Measurements from ENCODE around the gene STK11IP.
A peak's percentile ranks its signal among the peaks of the same experiment; 100 is the strongest.

STK11IP gene

DNA sequence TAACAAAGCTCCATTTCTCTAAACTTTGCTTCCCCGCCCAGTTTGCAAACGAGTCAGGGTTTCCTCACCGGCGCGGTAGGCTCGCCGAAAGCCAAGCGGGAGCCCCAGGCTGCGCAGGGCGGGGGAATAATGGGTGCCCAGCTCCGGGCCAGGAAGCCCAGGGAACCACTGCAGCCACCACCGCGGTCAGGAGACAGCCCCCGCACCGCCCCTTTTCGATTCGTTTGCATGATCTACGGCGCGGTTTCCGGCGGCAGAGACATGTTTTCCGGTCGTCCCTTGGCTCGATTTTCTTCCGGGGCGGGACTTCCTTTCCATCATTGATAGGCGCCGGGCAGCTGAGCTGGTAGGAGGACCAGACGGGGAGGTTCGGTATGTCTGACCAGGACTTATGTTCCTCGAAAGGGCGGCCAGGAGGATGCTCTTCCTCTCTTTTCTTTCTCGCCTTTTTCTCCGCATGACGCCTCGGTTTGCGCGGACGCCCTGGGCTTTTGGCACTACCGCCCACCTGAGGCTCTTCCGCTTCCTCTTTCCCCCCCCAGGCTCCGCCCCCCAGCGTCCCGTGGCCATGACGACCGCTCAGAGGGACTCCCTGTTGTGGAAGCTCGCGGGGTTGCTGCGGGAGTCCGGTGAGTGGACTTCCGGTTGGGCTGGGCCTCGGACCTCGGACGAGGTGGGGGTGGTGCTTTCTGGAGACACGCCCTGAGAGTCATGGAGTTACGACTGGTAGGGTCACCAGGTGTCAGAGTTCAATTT lies at the start of gene STK11IP:
Gene STK11IP (plus strand): TSS at position 306 of the 756 bp plus-strand sequence. CDS start 263 bp downstream, at position 569.
- Histone ChIP-seq H3K9ac (ENCODE audit: low read length) (peak within 1 kb of the TSS; percentile 98), H3K4me1 (ENCODE audit: control insufficient read depth, insufficient read depth, low read length) (peaks cover 38% of the 10 kb centered on the region), H3K4me3 (ENCODE audit: low read length) (peak within 1 kb of the TSS; percentile 86), H3K9me3 (ENCODE audit: control insufficient read depth, low read length) (no peaks in the 10 kb centered on the region), H3K36me3 (ENCODE audit: control insufficient read depth, insufficient read depth, low read length, severe bottlenecking) (peaks cover 17% of the 10 kb centered on the region), H3K27me3 (replicated peaks; ENCODE audit: control insufficient read depth, insufficient read depth, low read length) (no peaks in the 10 kb centered on the region)
- peak; percentile 99 for DNase-seq (ENCODE audit: low read depth)

DNA sequence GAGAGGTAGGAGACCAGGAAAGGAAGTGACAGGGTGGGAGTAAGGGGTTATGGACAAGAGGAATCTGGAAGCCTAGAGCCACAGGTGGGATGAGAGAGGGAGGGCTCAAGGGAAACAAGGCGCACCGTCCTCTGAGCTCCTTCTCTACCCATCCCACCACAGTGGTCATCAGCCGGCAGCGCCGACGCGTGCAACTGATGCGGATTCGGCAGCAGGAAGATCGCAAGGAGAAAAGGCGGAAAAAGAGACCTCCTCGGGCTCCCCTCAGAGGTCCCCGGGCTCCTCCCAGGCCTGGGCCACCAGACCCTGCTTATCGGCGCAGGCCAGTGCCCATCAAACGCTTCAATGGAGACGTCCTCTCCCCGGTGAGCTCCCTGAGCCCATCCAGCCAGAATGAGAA lies 48.7 kb upstream of the STK11IP start:
- peaks cover 19% of the 10 kb centered on the region for H3K4me1 ChIP-seq (ENCODE audit: control insufficient read depth, insufficient read depth, low read length)
- no peaks in the 10 kb centered on the region for H3K36me3 ChIP-seq (ENCODE audit: control insufficient read depth, insufficient read depth, low read length, severe bottlenecking)
- DNase-seq (ENCODE audit: low read depth) = no peak
- H3K9me3 ChIP-seq (ENCODE audit: control insufficient read depth, low read length) = no peaks in the 10 kb centered on the region
- H3K27me3 ChIP-seq (replicated peaks; ENCODE audit: control insufficient read depth, insufficient read depth, low read length) = no peaks in the 10 kb centered on the region
- no peak overlapping the region for H3K4me3 ChIP-seq (ENCODE audit: low read length)
- no peak overlapping the region for H3K9ac ChIP-seq (ENCODE audit: low read length)

- H3K36me3 ChIP-seq (ENCODE audit: control insufficient read depth, insufficient read depth, low read length, severe bottlenecking) = no peaks in the 10 kb centered on the region
- H3K9ac ChIP-seq (ENCODE audit: low read length) = no peak overlapping the region
- H3K4me1 ChIP-seq (ENCODE audit: control insufficient read depth, insufficient read depth, low read length) = peaks cover 14% of the 10 kb centered on the region
- no peaks in the 10 kb centered on the region for H3K27me3 ChIP-seq (replicated peaks; ENCODE audit: control insufficient read depth, insufficient read depth, low read length)
- H3K4me3 ChIP-seq (ENCODE audit: low read length) = no peak overlapping the region
- no peak for DNase-seq (ENCODE audit: low read depth)
- H3K9me3 ChIP-seq (ENCODE audit: control insufficient read depth, low read length) = no peaks in the 10 kb centered on the region
Observed at GRCh38 chr2:219549619-219550018, 48.0 kb upstream of the STK11IP start.

DNA sequence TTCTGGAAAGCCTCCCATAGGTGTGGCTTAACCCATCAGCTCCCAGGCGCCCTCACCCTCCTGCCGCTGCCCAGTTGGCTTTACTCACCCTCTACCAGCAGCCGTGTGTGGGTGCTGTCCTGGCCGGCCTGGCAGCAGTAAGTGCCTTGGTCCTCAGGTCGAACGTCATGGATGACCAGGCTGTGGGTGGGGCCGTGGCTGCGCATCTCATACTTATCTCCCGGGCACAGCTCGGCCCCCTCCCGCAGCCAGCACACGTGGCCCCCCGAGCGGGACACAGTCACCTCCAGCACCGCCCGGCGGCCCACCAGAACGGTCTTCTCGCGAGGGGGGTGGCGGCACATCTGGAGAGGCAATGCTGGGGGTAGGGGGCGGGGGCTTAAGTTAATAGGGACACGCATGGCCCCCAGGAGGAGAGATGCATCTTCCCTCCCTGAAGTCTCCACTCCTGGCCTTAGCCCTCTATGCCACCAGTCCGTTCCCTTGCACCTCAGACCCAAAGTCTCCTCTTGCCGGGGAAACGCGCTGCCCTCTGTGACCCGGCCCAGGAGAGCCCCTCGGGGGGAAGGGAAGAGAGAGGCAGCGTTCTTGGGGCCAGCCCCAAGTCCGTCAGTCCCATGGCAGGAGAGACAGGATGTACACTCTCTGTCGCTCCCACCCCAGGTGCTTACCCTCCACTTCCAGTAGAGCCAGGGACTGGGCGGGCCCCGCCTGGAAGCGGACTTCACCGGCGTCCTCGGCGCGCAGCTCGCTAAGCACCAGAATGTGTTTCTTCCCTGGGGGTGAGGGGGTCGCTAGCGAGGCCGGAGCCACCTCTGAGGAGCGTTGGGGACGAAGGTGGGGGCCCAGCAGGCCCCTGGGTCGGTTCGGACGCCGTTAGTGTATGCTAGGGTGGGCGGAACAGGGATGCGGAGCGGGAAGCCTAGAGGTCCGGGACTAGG lies 45.9 kb upstream of the STK11IP start:
- peak overlapping the region; percentile 81 for H3K4me3 ChIP-seq (ENCODE audit: low read length)
- H3K4me1 ChIP-seq (ENCODE audit: control insufficient read depth, insufficient read depth, low read length) = peaks cover 13% of the 10 kb centered on the region
- DNase-seq (ENCODE audit: low read depth) = peak; percentile 43
- H3K36me3 ChIP-seq (ENCODE audit: control insufficient read depth, insufficient read depth, low read length, severe bottlenecking) = no peaks in the 10 kb centered on the region
- H3K27me3 ChIP-seq (replicated peaks; ENCODE audit: control insufficient read depth, insufficient read depth, low read length) = no peaks in the 10 kb centered on the region
- H3K9ac ChIP-seq (ENCODE audit: low read length) = peak overlapping the region; percentile 64
- no peaks in the 10 kb centered on the region for H3K9me3 ChIP-seq (ENCODE audit: control insufficient read depth, low read length)

- peak overlapping the region; percentile 64 for H3K9ac ChIP-seq (ENCODE audit: low read length)
- no peaks in the 10 kb centered on the region for H3K9me3 ChIP-seq (ENCODE audit: control insufficient read depth, low read length)
- peak; percentile 93 for DNase-seq (ENCODE audit: low read depth)
- H3K4me3 ChIP-seq (ENCODE audit: low read length) = peak overlapping the region; percentile 81
- H3K27me3 ChIP-seq (replicated peaks; ENCODE audit: control insufficient read depth, insufficient read depth, low read length) = no peaks in the 10 kb centered on the region
- H3K36me3 ChIP-seq (ENCODE audit: control insufficient read depth, insufficient read depth, low read length, severe bottlenecking) = no peaks in the 10 kb centered on the region
- H3K4me1 ChIP-seq (ENCODE audit: control insufficient read depth, insufficient read depth, low read length) = peaks cover 13% of the 10 kb centered on the region
Observed at GRCh38 chr2:219552382-219553167, 45.1 kb upstream of the STK11IP start.

DNA sequence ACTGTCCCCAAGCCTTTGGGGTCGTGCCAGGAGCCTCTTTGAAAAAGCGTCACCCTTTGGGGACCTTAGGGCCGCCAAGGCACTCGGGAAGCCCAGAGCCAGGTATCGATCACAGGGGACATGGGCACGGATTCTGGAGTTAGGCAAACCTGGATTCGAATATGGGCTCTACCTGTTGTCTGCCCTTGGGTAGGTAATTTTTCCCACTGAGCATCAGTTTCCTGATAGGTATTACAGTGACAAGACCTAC lies 44.6 kb upstream of the STK11IP start:
- Histone ChIP-seq H3K9me3 (ENCODE audit: control insufficient read depth, low read length) (no peaks in the 10 kb centered on the region), H3K9ac (ENCODE audit: low read length) (peak overlapping the region; percentile 45), H3K36me3 (ENCODE audit: control insufficient read depth, insufficient read depth, low read length, severe bottlenecking) (no peaks in the 10 kb centered on the region), H3K4me1 (ENCODE audit: control insufficient read depth, insufficient read depth, low read length) (peaks cover 13% of the 10 kb centered on the region), H3K27me3 (replicated peaks; ENCODE audit: control insufficient read depth, insufficient read depth, low read length) (no peaks in the 10 kb centered on the region), H3K4me3 (ENCODE audit: low read length) (peak overlapping the region; percentile 81)
- DNase-seq (ENCODE audit: low read depth) = no peak

- Histone ChIP-seq H3K9me3 (ENCODE audit: control insufficient read depth, low read length) (no peaks in the 10 kb centered on the region), H3K4me3 (ENCODE audit: low read length) (no peak overlapping the region)
Observed at GRCh38 chr2:219553463-219553963, 44.1 kb upstream of the STK11IP start.

GRCh38 chr2:219554350-219554749 lies 43.3 kb upstream of the STK11IP start:
- DNase-seq (ENCODE audit: low read depth) = no peak
- Histone ChIP-seq H3K4me1 (ENCODE audit: control insufficient read depth, insufficient read depth, low read length) (peaks cover 16% of the 10 kb centered on the region), H3K27me3 (replicated peaks; ENCODE audit: control insufficient read depth, insufficient read depth, low read length) (no peaks in the 10 kb centered on the region), H3K9ac (ENCODE audit: low read length) (no peak overlapping the region), H3K9me3 (ENCODE audit: control insufficient read depth, low read length) (no peaks in the 10 kb centered on the region), H3K36me3 (ENCODE audit: control insufficient read depth, insufficient read depth, low read length, severe bottlenecking) (no peaks in the 10 kb centered on the region), H3K4me3 (ENCODE audit: low read length) (no peak overlapping the region)

More at GRCh38 chr2:219553463-219553963, 44.1 kb upstream of the STK11IP start:
- H3K36me3 ChIP-seq (ENCODE audit: control insufficient read depth, insufficient read depth, low read length, severe bottlenecking) = no peaks in the 10 kb centered on the region
- no peak for DNase-seq (ENCODE audit: low read depth)
- no peaks in the 10 kb centered on the region for H3K27me3 ChIP-seq (replicated peaks; ENCODE audit: control insufficient read depth, insufficient read depth, low read length)
- H3K9ac ChIP-seq (ENCODE audit: low read length) = peak overlapping the region; percentile 45
- H3K4me1 ChIP-seq (ENCODE audit: control insufficient read depth, insufficient read depth, low read length) = peaks cover 13% of the 10 kb centered on the region

DNA sequence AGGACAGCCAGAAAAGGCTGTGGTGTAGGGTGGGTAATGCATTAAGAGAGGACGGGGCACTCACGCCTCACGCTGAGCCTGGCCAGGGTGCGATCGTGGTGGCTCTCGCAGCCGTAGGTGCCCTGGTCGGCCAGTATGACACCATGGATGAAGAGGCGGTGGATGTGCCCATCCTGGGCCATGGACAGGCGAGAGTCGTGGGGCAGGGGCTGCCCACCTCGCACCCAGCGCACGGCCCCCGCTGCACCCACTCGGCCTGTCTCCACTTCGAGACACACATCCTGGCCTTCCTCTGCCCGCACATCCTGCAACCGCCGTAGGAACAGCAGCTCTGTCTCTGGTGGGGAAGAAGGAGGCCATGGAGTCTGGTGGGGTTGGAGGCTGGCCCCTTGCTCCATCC lies 41.7 kb upstream of the STK11IP start:
- no peaks in the 10 kb centered on the region for H3K36me3 ChIP-seq (ENCODE audit: control insufficient read depth, insufficient read depth, low read length, severe bottlenecking)
- no peak for DNase-seq (ENCODE audit: low read depth)
- no peak overlapping the region for H3K9ac ChIP-seq (ENCODE audit: low read length)
- H3K9me3 ChIP-seq (ENCODE audit: control insufficient read depth, low read length) = no peaks in the 10 kb centered on the region
- peaks cover 30% of the 10 kb centered on the region for H3K4me1 ChIP-seq (ENCODE audit: control insufficient read depth, insufficient read depth, low read length)
- H3K27me3 ChIP-seq (replicated peaks; ENCODE audit: control insufficient read depth, insufficient read depth, low read length) = no peaks in the 10 kb centered on the region
- no peak overlapping the region for H3K4me3 ChIP-seq (ENCODE audit: low read length)

GRCh38 chr2:219556413-219556812 lies 41.2 kb upstream of the STK11IP start:
- Histone ChIP-seq H3K4me3 (ENCODE audit: low read length) (no peak overlapping the region), H3K4me1 (ENCODE audit: control insufficient read depth, insufficient read depth, low read length) (peaks cover 34% of the 10 kb centered on the region), H3K27me3 (replicated peaks; ENCODE audit: control insufficient read depth, insufficient read depth, low read length) (no peaks in the 10 kb centered on the region), H3K36me3 (ENCODE audit: control insufficient read depth, insufficient read depth, low read length, severe bottlenecking) (no peaks in the 10 kb centered on the region), H3K9ac (ENCODE audit: low read length) (no peak overlapping the region), H3K9me3 (ENCODE audit: control insufficient read depth, low read length) (no peaks in the 10 kb centered on the region)
- no peak for DNase-seq (ENCODE audit: low read depth)

DNA sequence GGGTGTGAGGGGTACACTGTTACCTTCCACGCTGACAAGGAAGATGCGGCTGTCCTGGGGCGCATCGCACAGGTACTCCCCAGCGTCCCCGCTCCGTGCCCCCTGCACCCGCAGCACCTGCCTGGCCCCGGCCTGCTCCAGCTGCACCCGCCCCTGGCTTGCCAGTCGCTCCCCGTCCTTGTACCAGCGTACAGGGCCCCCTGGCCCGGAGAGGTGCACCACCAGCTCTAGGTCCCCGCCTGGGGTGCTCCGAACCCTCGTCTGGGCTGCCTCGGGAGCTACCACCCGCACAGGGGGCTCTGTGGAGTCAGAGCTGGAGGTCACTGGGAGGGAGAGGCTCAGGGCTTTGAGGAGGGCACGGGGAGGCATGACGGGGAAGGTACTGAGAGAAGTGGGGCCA lies 40.3 kb upstream of the STK11IP start:
- Histone ChIP-seq H3K4me1 (ENCODE audit: control insufficient read depth, insufficient read depth, low read length) (peaks cover 31% of the 10 kb centered on the region), H3K36me3 (ENCODE audit: control insufficient read depth, insufficient read depth, low read length, severe bottlenecking) (no peaks in the 10 kb centered on the region), H3K4me3 (ENCODE audit: low read length) (no peak overlapping the region)

More for the DNA sequence above, 40.3 kb upstream of the STK11IP start:
- DNase-seq (ENCODE audit: low read depth) = no peak
- Histone ChIP-seq H3K27me3 (replicated peaks; ENCODE audit: control insufficient read depth, insufficient read depth, low read length) (no peaks in the 10 kb centered on the region), H3K9me3 (ENCODE audit: control insufficient read depth, low read length) (no peaks in the 10 kb centered on the region), H3K9ac (ENCODE audit: low read length) (no peak overlapping the region)
